GM12801 (cell line): ENCODE results near the gene ZMYND11.

Experiments used
- CTCF ChIP-seq: IDR thresholded peaks from one replicate; pipeline ENCODE4 v1.5.1; 2011; ENCODE audit warnings: control low read depth; ENCODE audit not compliant: insufficient read length; ENCODE audit errors: extremely low read depth

Gene ZMYND11

GRCh38 chr10:105806-106205 is 29.4 kb upstream of the ZMYND11 start:
- no peak for TF ChIP-seq CTCF

GRCh38 chr10:106740-107139 is 28.5 kb upstream of the ZMYND11 start:
- TF ChIP-seq CTCF: no peak

GRCh38 chr10:112246-112645 is 23.0 kb upstream of the ZMYND11 start:
- TF ChIP-seq CTCF: no peak

- no peak for TF ChIP-seq CTCF
Observed at GRCh38 chr10:124874-125273, 10.4 kb upstream of the ZMYND11 start.

- no peak for TF ChIP-seq CTCF
Observed at GRCh38 chr10:127612-128432, 7.4 kb upstream of the ZMYND11 start.

- TF ChIP-seq CTCF: no peak
Observed at GRCh38 chr10:129810-130209, 5.4 kb upstream of the ZMYND11 start.

GRCh38 chr10:132946-133898 is 2.0 kb upstream of the ZMYND11 start:
- TF ChIP-seq CTCF: no peak
